Ishikawa (cell line): ENCODE data around the gene DDX31.

Source experiments
- CEBPB ChIP-seq: IDR thresholded peaks from 2 replicates; pipeline ENCODE4 v1.6.1; 2012
- CREB1 ChIP-seq: IDR thresholded peaks from 2 replicates; pipeline ENCODE4 v1.6.1; 2012; ENCODE audit warnings: low read depth
- EGR1 ChIP-seq: IDR thresholded peaks from 2 replicates; pipeline ENCODE4 v1.6.1; 2012
- EP300 ChIP-seq: IDR thresholded peaks from 2 replicates; pipeline ENCODE4 v1.6.1; 2012; ENCODE audit warnings: borderline replicate concordance
- FOXM1 ChIP-seq: IDR thresholded peaks from 2 replicates; pipeline ENCODE4 v1.6.1; 2012; ENCODE audit warnings: low read depth, borderline replicate concordance
- MAX ChIP-seq: IDR thresholded peaks from 2 replicates; pipeline ENCODE4 v1.6.1; 2012
- NFIC ChIP-seq: IDR thresholded peaks from 2 replicates; pipeline ENCODE4 v1.6.1; 2012
- RAD21 ChIP-seq: IDR thresholded peaks from 2 replicates; pipeline ENCODE4 v1.6.1; 2012; ENCODE audit warnings: low read depth
- REST ChIP-seq: IDR thresholded peaks from 2 replicates; pipeline ENCODE4 v1.6.1; 2012; ENCODE audit warnings: low read depth, mild to moderate bottlenecking
- TAF1 ChIP-seq: IDR thresholded peaks from 2 replicates; pipeline ENCODE4 v1.6.1; 2012; ENCODE audit warnings: low read depth, mild to moderate bottlenecking
- TCF12 ChIP-seq: IDR thresholded peaks from 2 replicates; pipeline ENCODE4 v1.6.1; 2012; ENCODE audit warnings: low read depth
- TEAD4 ChIP-seq: IDR thresholded peaks from 2 replicates; pipeline ENCODE4 v1.6.1; 2012
- YY1 ChIP-seq: IDR thresholded peaks from 2 replicates; pipeline ENCODE4 v1.6.1; 2012; ENCODE audit warnings: low read depth
- ZBTB7A ChIP-seq: IDR thresholded peaks from 2 replicates; pipeline ENCODE4 v1.6.1; 2012; ENCODE audit warnings: low read depth
- TF ChIP-seq, protein P1 (sequence below): IDR thresholded peaks from 2 replicates; pipeline ENCODE4 v1.6.1; 2012

Gene DDX31

GRCh38 chr9:132606066-132606465, 63.7 kb downstream of the DDX31 start:
- no peak for TF ChIP-seq RAD21
- no peak for TF ChIP-seq CEBPB
- no peak for TF ChIP-seq CREB1
- no peak for TF ChIP-seq EGR1
- no peak for TF ChIP-seq TEAD4
- no peak for TF ChIP-seq TAF1
- TF ChIP-seq NFIC = no peak
- TF ChIP-seq, protein P1, sequence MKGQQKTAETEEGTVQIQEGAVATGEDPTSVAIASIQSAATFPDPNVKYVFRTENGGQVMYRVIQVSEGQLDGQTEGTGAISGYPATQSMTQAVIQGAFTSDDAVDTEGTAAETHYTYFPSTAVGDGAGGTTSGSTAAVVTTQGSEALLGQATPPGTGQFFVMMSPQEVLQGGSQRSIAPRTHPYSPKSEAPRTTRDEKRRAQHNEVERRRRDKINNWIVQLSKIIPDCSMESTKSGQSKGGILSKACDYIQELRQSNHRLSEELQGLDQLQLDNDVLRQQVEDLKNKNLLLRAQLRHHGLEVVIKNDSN = no peak
- no peak for TF ChIP-seq REST

- TF ChIP-seq REST (no peak), FOXM1 (no peak), MAX (no peak), TEAD4 (no peak), CREB1 (no peak), EP300 (no peak), ZBTB7A (no peak), RAD21 (no peak)
- TF ChIP-seq, protein P1 = no peak
Observed at GRCh38 chr9:132605387-132605786, 64.4 kb downstream of the DDX31 start.

DNA sequence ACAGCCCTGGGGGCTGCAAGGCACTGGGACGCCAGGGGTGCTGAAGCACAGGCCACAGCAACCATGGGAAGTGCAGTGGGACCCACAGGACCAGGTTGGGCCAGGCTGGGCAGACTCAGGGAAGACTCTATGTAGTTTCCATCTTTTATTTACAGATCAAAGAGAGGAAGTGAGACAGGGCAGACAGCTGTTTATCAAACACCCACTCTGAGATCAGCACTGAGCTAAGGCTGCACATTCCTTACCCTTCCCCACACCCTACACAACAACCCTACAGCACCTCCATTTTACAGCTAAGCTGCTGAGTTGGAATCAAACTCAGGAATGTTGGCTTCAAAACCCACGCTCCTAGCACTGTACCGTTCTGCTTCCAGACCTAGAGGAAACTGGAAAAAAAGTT, 67.6 kb downstream of the DDX31 start:
- TF ChIP-seq MAX (no peak), TCF12 (no peak), EGR1 (no peak)

- TF ChIP-seq MAX = no peak
Observed at GRCh38 chr9:132600326-132600984, 69.3 kb downstream of the DDX31 start.

GRCh38 chr9:132597073-132597775, 72.6 kb downstream of the DDX31 start:
- TF ChIP-seq CREB1 (no peak), NFIC (no peak), TEAD4 (no peak), REST (no peak), FOXM1 (no peak), TCF12 (no peak), ZBTB7A (no peak), MAX (no peak), TAF1 (no peak), YY1 (no peak), RAD21 (no peak), CEBPB (no peak), EP300 (no peak), EGR1 (no peak)
- TF ChIP-seq, protein P1 = no peak
